ENCODE data around the gene SPATA6.
A peak's percentile ranks its signal among the peaks of the same experiment; 100 is the strongest.

The SPATA6 gene

GRCh38 chr1:48248356-48248755, 223.6 kb downstream of the SPATA6 start:
- DNase-seq = no peak

GRCh38 chr1:48246727-48247126, 225.3 kb downstream of the SPATA6 start:
- peak; percentile 59 for DNase-seq

Measured in NCI-H1105 treated with DMSO at 0.1 percent for 48 hours (cell line).